H9 (cell line): ENCODE results near the gene DLG2. TPM values are rescaled to one million over a fixed set of nuclear protein-coding genes. Genes with fewer than 3 reads are reported as not detected.

Source experiments
- DNase-seq: peaks from one replicate; pipeline ENCODE4 v3.0.0-alpha.2; 2017
- H2AFZ ChIP-seq: one replicate; pipeline ENCODE4 v1.6.1; 2013; ENCODE audit warnings: mild to moderate bottlenecking, low read length, control low read depth, moderate library complexity
- H2AK5ac ChIP-seq: 2 replicates; pipeline ENCODE4 v1.6.1; 2013; ENCODE audit warnings: low read length, control low read depth, mixed read lengths; ENCODE audit not compliant: insufficient read length
- H2BK120ac ChIP-seq: one replicate; pipeline ENCODE4 v1.6.1; 2013; ENCODE audit warnings: low read depth, mild to moderate bottlenecking, low read length, control low read depth, inconsistent platforms; ENCODE audit not compliant: poor library complexity, severe bottlenecking
- H2BK12ac ChIP-seq: 2 replicates; pipeline ENCODE4 v1.6.1; 2013; ENCODE audit warnings: low read length, control low read depth, mixed read lengths, low read depth; ENCODE audit not compliant: insufficient read length
- H2BK15ac ChIP-seq: 2 replicates; pipeline ENCODE4 v1.6.1; 2013; ENCODE audit warnings: low read depth, low read length, control low read depth
- H2BK20ac ChIP-seq: one replicate; pipeline ENCODE4 v1.6.1; 2013; ENCODE audit warnings: low read depth, mild to moderate bottlenecking, low read length, control low read depth, inconsistent platforms; ENCODE audit not compliant: poor library complexity, severe bottlenecking
- H2BK5ac ChIP-seq: 2 replicates; pipeline ENCODE4 v1.6.1; 2013; ENCODE audit warnings: low read length, control low read depth, mixed read lengths; ENCODE audit not compliant: insufficient read length
- H3K14ac ChIP-seq: 2 replicates; pipeline ENCODE4 v1.6.1; 2013; ENCODE audit warnings: low read length, control low read depth; ENCODE audit not compliant: insufficient read depth
- H3K18ac ChIP-seq: 2 replicates; pipeline ENCODE4 v1.6.1; 2013; ENCODE audit warnings: low read depth, mild to moderate bottlenecking, mixed read lengths, low read length, control low read depth; ENCODE audit not compliant: insufficient read length
- H3K23ac ChIP-seq: 2 replicates; pipeline ENCODE4 v1.6.1; 2013; ENCODE audit warnings: low read length, control low read depth, mixed read lengths, low read depth; ENCODE audit not compliant: insufficient read length
- H3K23me2 ChIP-seq: 2 replicates; pipeline ENCODE4 v1.6.1; 2013; ENCODE audit warnings: low read depth, mild to moderate bottlenecking, mixed read lengths, low read length, control low read depth; ENCODE audit not compliant: insufficient read length, poor library complexity, severe bottlenecking
- H3K27ac ChIP-seq: 2 replicates; pipeline ENCODE4 v1.5.1; 2013; ENCODE audit warnings: low read length, control low read depth, mixed read lengths, low read depth; ENCODE audit not compliant: insufficient read length
- H3K27me3 ChIP-seq: 2 replicates; pipeline ENCODE4 v1.6.1; 2013; ENCODE audit warnings: low read length, control low read depth, inconsistent platforms; ENCODE audit not compliant: insufficient read depth
- H3K4ac ChIP-seq: 2 replicates; pipeline ENCODE4 v1.6.1; 2013; ENCODE audit warnings: low read depth, mild to moderate bottlenecking, control low read depth, inconsistent platforms, low read length, moderate library complexity
- H3K4me1 ChIP-seq: 2 replicates; pipeline ENCODE4 v1.6.1; 2013; ENCODE audit warnings: low read length, control low read depth, inconsistent platforms; ENCODE audit not compliant: insufficient read depth
- H3K4me2 ChIP-seq: 2 replicates; pipeline ENCODE4 v1.6.1; 2013; ENCODE audit warnings: low read length, control low read depth, mixed read lengths; ENCODE audit not compliant: insufficient read length, insufficient read depth
- H3K56ac ChIP-seq: 2 replicates; pipeline ENCODE4 v1.6.1; 2013; ENCODE audit warnings: low read depth, mild to moderate bottlenecking, mixed read lengths, low read length, control low read depth; ENCODE audit not compliant: insufficient read length
- H3K79me1 ChIP-seq: 2 replicates; pipeline ENCODE4 v1.6.1; 2013; ENCODE audit warnings: low read depth, mild to moderate bottlenecking, moderate library complexity, low read length, control low read depth, inconsistent platforms; ENCODE audit not compliant: insufficient read depth, poor library complexity, severe bottlenecking
- H3K79me2 ChIP-seq: 2 replicates; pipeline ENCODE4 v1.6.1; 2013; ENCODE audit warnings: low read length, control low read depth, inconsistent platforms; ENCODE audit not compliant: insufficient read depth
- H3K9ac ChIP-seq: 2 replicates; pipeline ENCODE4 v1.6.1; 2013; ENCODE audit warnings: low read length, control low read depth, mixed read lengths; ENCODE audit not compliant: insufficient read length; ENCODE audit errors: extremely low read depth
- H3K9me3 ChIP-seq: one replicate; pipeline ENCODE4 v1.6.1; 2013; ENCODE audit warnings: low read depth, low read length, inconsistent platforms; ENCODE audit not compliant: control insufficient read depth
- H3T11ph ChIP-seq: one replicate; pipeline ENCODE4 v1.6.1; 2013; ENCODE audit warnings: mild to moderate bottlenecking, low read length, control low read depth, inconsistent platforms
- H4K20me1 ChIP-seq: one replicate; pipeline ENCODE4 v1.6.1; 2013; ENCODE audit not compliant: control insufficient read depth, insufficient read length, insufficient read depth
- H4K5ac ChIP-seq: 2 replicates; pipeline ENCODE4 v1.6.1; 2013; ENCODE audit warnings: low read depth, mild to moderate bottlenecking, mixed read lengths, low read length, control low read depth; ENCODE audit not compliant: insufficient read length
- H4K8ac ChIP-seq: replicated peaks from 2 replicates; pipeline ENCODE4 v1.6.1; 2013; ENCODE audit warnings: low read length, control low read depth, mixed read lengths, low read depth; ENCODE audit not compliant: insufficient read length
- H4K91ac ChIP-seq: 2 replicates; pipeline ENCODE4 v1.6.1; 2013; ENCODE audit warnings: low read depth, mild to moderate bottlenecking, moderate library complexity, mixed read lengths, low read length, control low read depth; ENCODE audit not compliant: insufficient read length
- H3K27ac Mint-ChIP-seq, 3 experiments: 2 replicates in 2 of 3; 3 replicates in 1 of 3; pipeline ENCODE4 v1.8.0; 2020 to 2021; ENCODE audit warnings: mixed read lengths in 3 of 3, mild to moderate bottlenecking in 1 of 3, moderate library complexity in 1 of 3
- H3K27me3 Mint-ChIP-seq: 2 replicates; pipeline ENCODE4 v1.8.0; 2021; ENCODE audit warnings: low read depth, mild to moderate bottlenecking, moderate library complexity, mixed read lengths
- H3K36me3 Mint-ChIP-seq, 3 experiments: 2 replicates in 2 of 3; 3 replicates in 1 of 3; pipeline ENCODE4 v1.8.0; 2020 to 2021; ENCODE audit warnings: low read depth in 3 of 3, mixed read lengths in 3 of 3; ENCODE audit not compliant: insufficient read depth in 1 of 3
- H3K4me1 Mint-ChIP-seq, 2 experiments: 2 replicates each; pipeline ENCODE4 v1.8.0; 2020; ENCODE audit warnings: mixed read lengths in 2 of 2
- H3K4me3 Mint-ChIP-seq, 2 experiments: 2 replicates in 1 of 2; 3 replicates in 1 of 2; pipeline ENCODE4 v1.8.0; 2020 to 2021; ENCODE audit warnings: mild to moderate bottlenecking in 2 of 2, mixed read lengths in 2 of 2, moderate library complexity in 1 of 2
- H3K9me3 Mint-ChIP-seq, 2 experiments: 2 replicates in 1 of 2; 3 replicates in 1 of 2; pipeline ENCODE4 v1.8.0; 2020; ENCODE audit warnings: mild to moderate bottlenecking in 2 of 2, mixed read lengths in 2 of 2, moderate library complexity in 1 of 2
- WGBS: extraction: QIAGEN DNeasy Blood & Tissue Kit; methylation state at CpG from one replicate; pipeline ENCODE4 v1.1.7; 2013; ENCODE audit warnings: missing lambda C conversion rate, low lambda C conversion rate, mixed read lengths; ENCODE audit not compliant: insufficient read length; ENCODE audit errors: extremely low coverage; 5-methylcytosine and 5-hydroxymethylcytosine counted together
- total RNA-seq: library from RNA; stranded (reverse); gene quantifications from 2 replicates; pipeline ENCODE4 v1.2.1, GENCODE V29; 2021
- TF ChIP-seq, protein P1 (sequence below): fragments of 200-600 bp; sonication (generic); conservative IDR thresholded peaks from 3 replicates; pipeline ENCODE4 v1.8.0; 2021; ENCODE audit warnings: antibody characterized with exemption, mild to moderate bottlenecking

DLG2 gene
- total RNA-seq, 1 experiment from 2014 or later = 8.0 TPM

DNA sequence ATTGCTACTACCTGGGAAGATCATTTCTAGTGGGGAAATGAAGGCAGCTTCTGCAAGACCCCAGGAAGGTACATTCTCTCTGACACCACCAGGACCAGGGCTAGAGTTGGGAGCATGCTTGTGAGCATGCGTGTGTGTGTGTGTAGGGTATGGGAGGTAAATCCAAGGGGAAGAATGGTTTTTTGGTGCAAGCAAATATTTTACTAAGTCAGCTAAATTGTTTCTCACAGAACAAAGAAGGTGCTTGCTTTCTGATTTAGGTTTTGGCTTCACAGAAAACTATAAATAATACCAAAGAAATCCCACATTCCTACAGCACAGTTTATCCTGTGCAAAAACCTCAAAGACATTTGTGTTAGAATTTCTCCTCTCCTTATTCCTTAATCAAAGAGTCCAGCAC is 1996.9 kb downstream of the DLG2 start:
- H3K27ac ChIP-seq = no peak overlapping the region
- 0 out of 7 replicates have a peak overlapping the region, but pooled peaks of 1 of the 3 experiments have one; percentile 57 for H3K27ac Mint-ChIP-seq

More for the DNA sequence above, 1996.9 kb downstream of the DLG2 start:
- Histone ChIP-seq H3K4me1 (peaks cover 2% of the 10 kb centered on the region; the same call in 1 of the 2 replicates), H4K20me1 (no peaks in the 10 kb centered on the region), H3T11ph (no peak overlapping the region), H2BK5ac (no peak overlapping the region), H3K79me2 (no peaks in the 10 kb centered on the region), H3K23me2 (no peaks in the 10 kb centered on the region), H4K5ac (no peak overlapping the region), H3K4ac (no peak overlapping the region), H3K79me1 (no peaks in the 10 kb centered on the region), H3K9me3 (no peaks in the 10 kb centered on the region), H3K9ac (no peak overlapping the region), H2AFZ (no peak overlapping the region), H2AK5ac (no peak overlapping the region), H3K27me3 (no peaks in the 10 kb centered on the region), H3K56ac (no peak overlapping the region), H2BK15ac (no peak overlapping the region), H3K23ac (no peak overlapping the region), H3K18ac (no peak overlapping the region), H4K8ac (no peak overlapping the region), H4K91ac (no peak overlapping the region), H2BK20ac (no peak overlapping the region), H2BK12ac (no peak overlapping the region), H2BK120ac (no peak overlapping the region), H3K14ac (no peak overlapping the region), H3K4me2 (no peak overlapping the region)
- Mint-ChIP-seq H3K27me3 (no peaks in the 10 kb centered on the region), H3K4me1 (no peaks in the 10 kb centered on the region), H3K36me3 (no peaks in the 10 kb centered on the region), H3K4me3 (no peak overlapping the region), H3K9me3 (no peaks in the 10 kb centered on the region)
- no CpG with 5 or more reads among the region's 1 CpG for WGBS
- DNase-seq = no peak
- TF ChIP-seq, protein P1, sequence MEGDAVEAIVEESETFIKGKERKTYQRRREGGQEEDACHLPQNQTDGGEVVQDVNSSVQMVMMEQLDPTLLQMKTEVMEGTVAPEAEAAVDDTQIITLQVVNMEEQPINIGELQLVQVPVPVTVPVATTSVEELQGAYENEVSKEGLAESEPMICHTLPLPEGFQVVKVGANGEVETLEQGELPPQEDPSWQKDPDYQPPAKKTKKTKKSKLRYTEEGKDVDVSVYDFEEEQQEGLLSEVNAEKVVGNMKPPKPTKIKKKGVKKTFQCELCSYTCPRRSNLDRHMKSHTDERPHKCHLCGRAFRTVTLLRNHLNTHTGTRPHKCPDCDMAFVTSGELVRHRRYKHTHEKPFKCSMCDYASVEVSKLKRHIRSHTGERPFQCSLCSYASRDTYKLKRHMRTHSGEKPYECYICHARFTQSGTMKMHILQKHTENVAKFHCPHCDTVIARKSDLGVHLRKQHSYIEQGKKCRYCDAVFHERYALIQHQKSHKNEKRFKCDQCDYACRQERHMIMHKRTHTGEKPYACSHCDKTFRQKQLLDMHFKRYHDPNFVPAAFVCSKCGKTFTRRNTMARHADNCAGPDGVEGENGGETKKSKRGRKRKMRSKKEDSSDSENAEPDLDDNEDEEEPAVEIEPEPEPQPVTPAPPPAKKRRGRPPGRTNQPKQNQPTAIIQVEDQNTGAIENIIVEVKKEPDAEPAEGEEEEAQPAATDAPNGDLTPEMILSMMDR = no peak
